ENCODE measurements around the gene GRB2. TPM values are rescaled to one million over a fixed set of nuclear protein-coding genes. Genes with fewer than 3 reads are reported as not detected.
A peak's percentile ranks its signal among the peaks of the same experiment; 100 is the strongest.

GRB2 gene
- total RNA-seq, 1 donor from 2014 or later, result 84.8 TPM

DNA sequence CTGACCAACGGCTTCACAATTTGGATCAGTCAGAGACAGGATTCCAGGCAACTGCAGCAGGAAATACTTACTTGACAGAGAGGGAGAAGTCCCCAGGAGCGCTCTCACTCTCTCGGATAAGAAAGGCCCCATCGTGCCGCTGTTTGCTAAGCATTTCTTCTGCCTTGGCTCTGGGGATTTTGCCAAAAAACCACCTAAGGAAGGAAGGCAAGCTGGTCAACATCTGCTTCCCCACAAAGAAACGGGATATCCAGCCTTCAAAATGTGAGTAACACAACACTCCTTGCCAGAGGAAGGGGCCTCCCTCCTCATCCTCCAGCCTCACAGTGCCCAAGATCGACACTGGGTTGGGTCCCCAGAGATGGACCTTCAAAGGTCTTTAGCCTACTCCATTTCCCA lies 79.7 kb downstream of the GRB2 start:
- Mint-ChIP-seq H3K4me1 (ENCODE audit: low read depth) (no peaks in the 10 kb centered on the region), H3K4me3 (ENCODE audit: low read depth) (no peak overlapping the region), H3K36me3 (ENCODE audit: insufficient read depth) (peaks cover 14% of the 10 kb centered on the region), H3K27ac (no peak overlapping the region), H3K27me3 (no peaks in the 10 kb centered on the region), H3K9me3 (ENCODE audit: low read depth) (no peaks in the 10 kb centered on the region)
- TF ChIP-seq CTCF (IDR thresholded peaks at IDR 0.05; ENCODE audit: unreplicated experiment), result no peak
- no peak for DNase-seq (ENCODE audit: low spot score, unreplicated experiment)

GRCh38 chr17:75325348-75325747 lies 80.1 kb downstream of the GRB2 start:
- Mint-ChIP-seq H3K4me3 (ENCODE audit: low read depth) (no peak overlapping the region), H3K4me1 (ENCODE audit: low read depth) (no peaks in the 10 kb centered on the region), H3K9me3 (ENCODE audit: low read depth) (no peaks in the 10 kb centered on the region), H3K36me3 (ENCODE audit: insufficient read depth) (peaks cover 18% of the 10 kb centered on the region), H3K27ac (peak overlapping the region; percentile 47), H3K27me3 (no peaks in the 10 kb centered on the region)
- DNase-seq (ENCODE audit: low spot score, unreplicated experiment), result no peak
- no peak for TF ChIP-seq CTCF (IDR thresholded peaks at IDR 0.05; ENCODE audit: unreplicated experiment)

GRCh38 chr17:75321506-75321905 lies 84.0 kb downstream of the GRB2 start:
- no peak overlapping the region for H3K27ac Mint-ChIP-seq
- no peak overlapping the region for H3K4me3 Mint-ChIP-seq (ENCODE audit: low read depth)
- TF ChIP-seq CTCF (IDR thresholded peaks at IDR 0.05; ENCODE audit: unreplicated experiment), result no peak
- peaks cover 18% of the 10 kb centered on the region for H3K36me3 Mint-ChIP-seq (ENCODE audit: insufficient read depth)
- DNase-seq (ENCODE audit: low spot score, unreplicated experiment), result no peak
- H3K27me3 Mint-ChIP-seq, result no peaks in the 10 kb centered on the region
- H3K9me3 Mint-ChIP-seq (ENCODE audit: low read depth), result no peaks in the 10 kb centered on the region
- H3K4me1 Mint-ChIP-seq (ENCODE audit: low read depth), result no peaks in the 10 kb centered on the region

DNA sequence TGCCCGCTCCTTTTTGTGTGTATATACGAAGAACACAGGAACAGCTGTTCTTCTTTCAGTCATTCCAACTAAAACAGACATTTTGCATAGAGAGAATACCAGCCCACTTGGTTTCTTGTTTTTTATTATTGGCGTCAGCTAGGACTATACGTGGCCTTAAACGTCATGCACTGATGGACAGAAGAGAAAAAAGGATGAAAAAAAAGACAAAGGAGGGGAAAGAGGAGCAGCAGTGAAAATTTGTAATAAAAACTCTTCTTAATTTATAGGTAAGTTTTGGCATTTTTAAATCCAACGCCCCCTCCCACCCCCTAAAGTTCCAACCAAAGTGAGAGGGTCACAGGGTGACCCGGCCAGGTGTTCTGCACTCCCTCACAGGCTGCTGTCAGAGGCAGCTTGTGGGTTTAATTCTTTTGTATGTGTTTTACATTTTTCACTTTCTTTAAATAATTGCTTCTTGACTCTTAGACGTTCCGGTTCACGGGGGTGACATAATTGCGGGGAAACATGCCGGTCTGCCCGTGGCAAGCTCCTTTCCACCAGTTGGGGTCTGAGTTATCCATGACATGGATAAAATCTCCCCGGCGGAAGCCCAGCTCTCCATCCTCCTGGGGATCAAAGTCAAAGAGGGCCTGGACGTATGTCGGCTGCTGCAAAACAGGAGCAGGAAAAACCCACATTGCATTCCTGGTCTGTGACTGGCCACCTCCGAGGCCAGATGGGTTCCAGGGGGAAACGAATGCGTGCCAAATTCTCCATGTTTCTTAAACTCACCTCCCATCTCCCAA lies 85.4 kb downstream of the GRB2 start:
- no peak for DNase-seq (ENCODE audit: low spot score, unreplicated experiment)
- Mint-ChIP-seq H3K27me3 (no peaks in the 10 kb centered on the region), H3K9me3 (ENCODE audit: low read depth) (no peaks in the 10 kb centered on the region), H3K4me1 (ENCODE audit: low read depth) (no peaks in the 10 kb centered on the region), H3K36me3 (ENCODE audit: insufficient read depth) (peaks cover 17% of the 10 kb centered on the region), H3K4me3 (ENCODE audit: low read depth) (no peak overlapping the region), H3K27ac (no peak overlapping the region)
- no peak for TF ChIP-seq CTCF (IDR thresholded peaks at IDR 0.05; ENCODE audit: unreplicated experiment)

DNA sequence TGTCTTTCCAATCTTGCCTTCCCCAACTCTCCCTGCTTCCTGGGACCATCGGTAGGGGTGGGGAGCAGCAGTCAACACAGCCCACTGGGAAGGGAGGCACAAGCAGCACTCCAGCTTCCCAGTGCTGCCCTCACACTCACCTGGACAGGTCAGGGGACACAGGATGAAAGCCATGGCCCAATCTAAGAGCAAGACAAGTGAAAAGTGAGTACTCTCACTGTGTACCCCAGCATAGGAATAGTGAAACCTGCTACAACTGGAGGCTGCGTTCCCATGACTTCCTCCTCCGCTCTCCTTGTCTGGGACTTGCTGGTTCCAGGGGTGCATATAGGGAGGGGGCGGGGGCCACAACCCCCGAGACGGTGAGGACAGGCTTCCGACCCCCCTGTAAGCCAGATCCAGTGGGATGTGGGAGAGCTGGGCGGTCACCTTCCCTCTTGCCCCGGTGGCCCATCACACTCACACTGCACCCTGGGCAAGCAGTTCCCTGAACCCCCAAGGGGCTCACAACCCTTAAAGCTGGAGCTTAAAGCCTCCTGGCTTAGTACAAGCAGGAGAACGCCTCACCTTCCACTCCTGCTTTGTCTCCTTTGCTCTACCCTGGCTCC lies 86.8 kb downstream of the GRB2 start:
- no peak for TF ChIP-seq CTCF (IDR thresholded peaks at IDR 0.05; ENCODE audit: unreplicated experiment)
- Mint-ChIP-seq H3K27me3 (no peaks in the 10 kb centered on the region), H3K27ac (no peak overlapping the region), H3K36me3 (ENCODE audit: insufficient read depth) (peaks cover 15% of the 10 kb centered on the region), H3K9me3 (ENCODE audit: low read depth) (no peaks in the 10 kb centered on the region), H3K4me3 (ENCODE audit: low read depth) (no peak overlapping the region), H3K4me1 (ENCODE audit: low read depth) (peaks cover 4% of the 10 kb centered on the region)
- DNase-seq (ENCODE audit: low spot score, unreplicated experiment), result no peak

Measured in progenitor cell of endocrine pancreas (in vitro differentiated cells).